ENCODE data around the gene SPEN. TPM values are rescaled to one million over a fixed set of nuclear protein-coding genes. Genes with fewer than 3 reads are reported as not detected.

Gene SPEN
- total and polyA plus RNA-seq, 2 of the 13 experiments (the other 11 are each of a cell fraction or from before 2014, with no cell fraction given): 4.8 to 14.0 TPM

GRCh38 chr1:15941044-15941840, 93.7 kb downstream of the SPEN start:
- Histone ChIP-seq H3K27ac (ENCODE audit: extremely low read length, insufficient read depth, low read length) (no peak overlapping the region), H3K4me1 (ENCODE audit: insufficient read depth, low read length) (peaks cover 26% of the 10 kb centered on the region), H4K20me1 (ENCODE audit: insufficient read depth, low read length) (peaks cover 7% of the 10 kb centered on the region; the same call in 1 of the 2 replicates), H3K4me2 (ENCODE audit: low read depth, low read length) (no peak overlapping the region), H3K9ac (ENCODE audit: insufficient read depth, low read depth, low read length) (no peak overlapping the region), H2AFZ (ENCODE audit: low read length) (no peak overlapping the region), H3K9me3 (ENCODE audit: low read length) (no peaks in the 10 kb centered on the region), H3K4me3 (replicated peaks in 1 of 3; ENCODE audit: insufficient read depth in 1 of 3, low read depth in 2 of 3, low read length in 3 of 3) (no peak overlapping the region), H3K79me2 (ENCODE audit: insufficient read depth, low read length) (no peaks in the 10 kb centered on the region), H3K27me3 (ENCODE audit: control insufficient read depth in 1 of 2, insufficient read depth in 2 of 2, low read length in 2 of 2) (no peaks in the 10 kb centered on the region), H3K36me3 (replicated peaks in 1 of 2; ENCODE audit: control insufficient read depth in 1 of 2, insufficient read depth in 2 of 2, low read length in 2 of 2) (peaks cover 38 to 76% of the 10 kb centered on the region in 2 experiments; a peak in 4 of 5 replicates)
- ChIA-PET POLR2A (no interaction called here), CTCF (ENCODE audit: low intra/inter-chr PET ratio, low total read pairs) (no interaction called here)
- intact Hi-C loops (cut with micrococcal nuclease; ENCODE audit: unreplicated experiment): no loop called here
- WGBS (ENCODE audit: low lambda C conversion rate): 100% methylated on average over 8 of the region's 13 CpGs
- in situ Hi-C loops (cut with HindIII; ENCODE audit: extremely low pct_ligation_motif_present, low pct_unique_long_range_greater_than_20kb): no loop called here
- BruUV-seq (replicated peaks): no TSS peak
- DNase-seq (ENCODE audit: low spot score) (no peak), FAIRE-seq (no peak), ATAC-seq (no peak)
- TF ChIP-seq LRRFIP1 (CRISPR knock-in tag; conservative IDR thresholded peaks at IDR 0.05) (no peak), ZNF567 (CRISPR knock-in tag; IDR thresholded peaks at IDR 0.05; ENCODE audit: borderline replicate concordance) (no peak), BRCA1 (CRISPR knock-in tag; IDR thresholded peaks at IDR 0.05) (no peak), POLR2G (IDR thresholded peaks at IDR 0.05; ENCODE audit: low read depth, low read length) (peak; percentile 1; the same call in 1 of the 2 replicates), PLRG1 (conservative IDR thresholded peaks at IDR 0.05) (no peak), ZNF280B (CRISPR knock-in tag; IDR thresholded peaks at IDR 0.05; ENCODE audit: borderline replicate concordance) (0 out of 2 replicates have a peak, but pooled peaks have one; percentile 24), GLI4 (CRISPR knock-in tag; IDR thresholded peaks at IDR 0.05; ENCODE audit: borderline replicate concordance) (no peak), GTF2F1 (IDR thresholded peaks at IDR 0.05; ENCODE audit: low read length) (no peak), SSRP1 (CRISPR knock-in tag; IDR thresholded peaks at IDR 0.05) (0 out of 2 replicates have a peak, but pooled peaks have one; percentile 58), ZNF703 (CRISPR knock-in tag; IDR thresholded peaks at IDR 0.05; ENCODE audit: borderline replicate concordance) (no peak), ZNF672 (CRISPR knock-in tag; IDR thresholded peaks at IDR 0.05) (no peak), KDM2A (CRISPR knock-in tag; IDR thresholded peaks at IDR 0.05; ENCODE audit: borderline replicate concordance, low read depth) (0 out of 2 replicates have a peak, but pooled peaks have one; percentile 14), ZNF17 (CRISPR knock-in tag; IDR thresholded peaks at IDR 0.05) (no peak), ZNF552 (CRISPR knock-in tag; IDR thresholded peaks at IDR 0.05; ENCODE audit: borderline replicate concordance) (no peak)
- TF ChIP-seq, protein P1, sequence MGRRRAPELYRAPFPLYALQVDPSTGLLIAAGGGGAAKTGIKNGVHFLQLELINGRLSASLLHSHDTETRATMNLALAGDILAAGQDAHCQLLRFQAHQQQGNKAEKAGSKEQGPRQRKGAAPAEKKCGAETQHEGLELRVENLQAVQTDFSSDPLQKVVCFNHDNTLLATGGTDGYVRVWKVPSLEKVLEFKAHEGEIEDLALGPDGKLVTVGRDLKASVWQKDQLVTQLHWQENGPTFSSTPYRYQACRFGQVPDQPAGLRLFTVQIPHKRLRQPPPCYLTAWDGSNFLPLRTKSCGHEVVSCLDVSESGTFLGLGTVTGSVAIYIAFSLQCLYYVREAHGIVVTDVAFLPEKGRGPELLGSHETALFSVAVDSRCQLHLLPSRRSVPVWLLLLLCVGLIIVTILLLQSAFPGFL (CRISPR knock-in tag; IDR thresholded peaks at IDR 0.05): no peak
- TF ChIP-seq, protein P2, sequence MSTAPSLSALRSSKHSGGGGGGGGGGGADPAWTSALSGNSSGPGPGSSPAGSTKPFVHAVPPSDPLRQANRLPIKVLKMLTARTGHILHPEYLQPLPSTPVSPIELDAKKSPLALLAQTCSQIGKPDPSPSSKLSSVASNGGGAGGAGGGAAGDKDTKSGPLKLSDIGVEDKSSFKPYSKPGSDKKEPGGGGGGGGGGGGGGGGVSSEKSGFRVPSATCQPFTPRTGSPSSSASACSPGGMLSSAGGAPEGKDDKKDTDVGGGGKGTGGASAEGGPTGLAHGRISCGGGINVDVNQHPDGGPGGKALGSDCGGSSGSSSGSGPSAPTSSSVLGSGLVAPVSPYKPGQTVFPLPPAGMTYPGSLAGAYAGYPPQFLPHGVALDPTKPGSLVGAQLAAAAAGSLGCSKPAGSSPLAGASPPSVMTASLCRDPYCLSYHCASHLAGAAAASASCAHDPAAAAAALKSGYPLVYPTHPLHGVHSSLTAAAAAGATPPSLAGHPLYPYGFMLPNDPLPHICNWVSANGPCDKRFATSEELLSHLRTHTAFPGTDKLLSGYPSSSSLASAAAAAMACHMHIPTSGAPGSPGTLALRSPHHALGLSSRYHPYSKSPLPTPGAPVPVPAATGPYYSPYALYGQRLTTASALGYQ (CRISPR knock-in tag; IDR thresholded peaks at IDR 0.05): no peak
